Esophagus muscularis mucosa (tissue), 4 donors: ENCODE results near the gene NKX2-3. TPM values are rescaled to one million over a fixed set of nuclear protein-coding genes. Genes with fewer than 3 reads are reported as not detected.

Experiments used
- DNase-seq: peaks from one replicate; pipeline ENCODE4 v3.0.0-alpha.2; 2017; ENCODE audit errors: extremely low spot score
- H3K27ac ChIP-seq, 4 donors: fragments of 200-600 bp; sonication (generic); replicated peaks in 1 of 4; 1 replicate in 3 of 4; 2 replicates in 1 of 4; pipeline ENCODE4 v1.5.1; 2016 to 2019; ENCODE audit warnings: mild to moderate bottlenecking in 1 of 4
- H3K27me3 ChIP-seq, 4 donors: fragments of 200-600 bp; sonication (generic); one replicate each; pipeline versions ENCODE4 v1.5.1 to v1.6.0; 2016 to 2019
- H3K36me3 ChIP-seq, 4 donors: fragments of 200-600 bp; sonication (generic); one replicate each; pipeline ENCODE4 v1.5.1; 2016 to 2019
- H3K4me1 ChIP-seq, 4 donors: fragments of 200-600 bp; sonication (generic); one replicate each; pipeline ENCODE4 v1.5.1; 2016 to 2019
- H3K4me3 ChIP-seq, 4 donors: fragments of 200-600 bp; sonication (generic); 1 replicate in 2 of 4; 2 replicates in 2 of 4; pipeline ENCODE4 v1.5.1; 2016 to 2019; ENCODE audit warnings: mild to moderate bottlenecking in 4 of 4, moderate library complexity in 1 of 4
- H3K9me3 ChIP-seq, 4 donors: fragments of 200-600 bp; sonication (generic); 1 replicate in 3 of 4; 2 replicates in 1 of 4; pipeline ENCODE4 v1.5.1; 2016 to 2019
- CTCF ChIP-seq, 3 experiments: fragments of 200-600 bp in 2 of 3; fragments of 450-650 bp in 1 of 3; sonication (generic) in 2 of 3; IDR thresholded peaks; one replicate each; pipeline ENCODE4 v1.5.1; 2017 to 2019; ENCODE audit warnings: antibody characterized with exemption in 3 of 3, mild to moderate bottlenecking in 2 of 3, moderate library complexity in 1 of 3
- EP300 ChIP-seq: sonication (generic); formaldehyde crosslinking; IDR thresholded peaks from one replicate; pipeline ENCODE4 v1.6.1; 2017; ENCODE audit warnings: antibody characterized with exemption
- POLR2A ChIP-seq: fragments of 450-650 bp; IDR thresholded peaks from one replicate; pipeline ENCODE4 v1.6.1; 2017; ENCODE audit warnings: antibody characterized with exemption, moderate library complexity, mild to moderate bottlenecking, low read depth
- POLR2AphosphoS5 ChIP-seq, 2 donors: sonication (generic); formaldehyde crosslinking; IDR thresholded peaks; one replicate each; pipeline ENCODE4 v1.6.1; 2017; ENCODE audit warnings: antibody characterized with exemption in 2 of 2
- WGBS: methylation state at CpG from one replicate; pipeline ENCODE4 v1.1.5; 2018; 5-methylcytosine and 5-hydroxymethylcytosine counted together
- intact Hi-C: fragments of 100-400 bp; cut with DNase I; formaldehyde crosslinking; loops from one replicate; pipeline ENCODE4 v1.15.1; 2023
- total RNA-seq, 4 donors: library from RNA; depleted of rRNA; stranded (reverse); fragments of >200 nt; gene quantifications; one replicate each; pipeline versions ENCODE4 v1.1.0 to v1.2.1, GENCODE V29; 2016

The NKX2-3 gene
- total RNA-seq, 4 donors from 2014 or later, result 0.19 to 0.34 TPM; not detected in 2

- intact Hi-C loops, result no loop called here
- 65% methylated on average over 1 of the region's 1 CpG for WGBS
- no peak for TF ChIP-seq POLR2AphosphoS5 (IDR thresholded peaks at IDR 0.05)
- no peak for TF ChIP-seq POLR2A
- TF ChIP-seq EP300, result no peak
- no peak for TF ChIP-seq CTCF (IDR thresholded peaks at IDR 0.05)
- DNase-seq, result no peak
- no peaks in the 10 kb centered on the region for H3K4me1 ChIP-seq
- H3K36me3 ChIP-seq, result no peaks in the 10 kb centered on the region
- no peak overlapping the region for H3K27ac ChIP-seq
- no peak overlapping the region for H3K4me3 ChIP-seq
- H3K27me3 ChIP-seq, result peaks cover 0 to 51% (median 3%) of the 10 kb centered on the region in 4 donors
- no peaks in the 10 kb centered on the region for H3K9me3 ChIP-seq
Measured at GRCh38 chr10:99571816-99572215, 39.1 kb downstream of the NKX2-3 start.

- Histone ChIP-seq H3K4me3 (no peak overlapping the region), H3K9me3 (no peaks in the 10 kb centered on the region), H3K36me3 (no peaks in the 10 kb centered on the region), H3K27me3 (peaks cover 0 to 55% (median 0%) of the 10 kb centered on the region in 4 donors), H3K4me1 (no peaks in the 10 kb centered on the region), H3K27ac (no peak overlapping the region)
- DNase-seq, result no peak
- TF ChIP-seq CTCF (IDR thresholded peaks at IDR 0.05), result no peak
- no peak for TF ChIP-seq POLR2AphosphoS5 (IDR thresholded peaks at IDR 0.05)
- no peak for TF ChIP-seq POLR2A
- TF ChIP-seq EP300, result no peak
- intact Hi-C loops, result no loop called here
- 69% methylated on average over 5 of the region's 5 CpGs for WGBS
Measured at GRCh38 chr10:99573790-99574189, 41.0 kb downstream of the NKX2-3 start.

GRCh38 chr10:99579971-99580370, 47.2 kb downstream of the NKX2-3 start:
- intact Hi-C loops, result no loop called here
- 80% methylated on average over 1 of the region's 1 CpG for WGBS
- no peaks in the 10 kb centered on the region for H3K36me3 ChIP-seq
- no peak overlapping the region for H3K27ac ChIP-seq
- no peak for DNase-seq
- H3K4me1 ChIP-seq, result no peaks in the 10 kb centered on the region
- peaks cover 0 to 43% (median 0%) of the 10 kb centered on the region in 4 donors for H3K27me3 ChIP-seq
- no peak overlapping the region for H3K4me3 ChIP-seq
- TF ChIP-seq POLR2A (no peak), EP300 (no peak), CTCF (IDR thresholded peaks at IDR 0.05) (no peak), POLR2AphosphoS5 (IDR thresholded peaks at IDR 0.05) (no peak)
- no peaks in the 10 kb centered on the region for H3K9me3 ChIP-seq

- H3K9me3 ChIP-seq, result no peaks in the 10 kb centered on the region
- no peaks in the 10 kb centered on the region for H3K36me3 ChIP-seq
- no peak for DNase-seq
- TF ChIP-seq EP300 (no peak), CTCF (IDR thresholded peaks at IDR 0.05) (no peak), POLR2A (no peak), POLR2AphosphoS5 (IDR thresholded peaks at IDR 0.05) (no peak)
- WGBS, result 68% methylated on average over 6 of the region's 6 CpGs
- H3K4me3 ChIP-seq, result no peak overlapping the region
- H3K27ac ChIP-seq, result no peak overlapping the region
- H3K27me3 ChIP-seq, result peaks cover 0 to 47% (median 0%) of the 10 kb centered on the region in 4 donors
- intact Hi-C loops, result no loop called here
- no peaks in the 10 kb centered on the region for H3K4me1 ChIP-seq
Measured at GRCh38 chr10:99582255-99582770, 49.6 kb downstream of the NKX2-3 start.

GRCh38 chr10:99583687-99584086, 50.9 kb downstream of the NKX2-3 start:
- Histone ChIP-seq H3K27ac (no peak overlapping the region), H3K4me3 (no peak overlapping the region), H3K4me1 (no peaks in the 10 kb centered on the region), H3K27me3 (peaks cover 0 to 36% (median 0%) of the 10 kb centered on the region in 4 donors), H3K36me3 (no peaks in the 10 kb centered on the region), H3K9me3 (no peaks in the 10 kb centered on the region)
- no peak for DNase-seq
- TF ChIP-seq CTCF (IDR thresholded peaks at IDR 0.05), result no peak
- intact Hi-C loops, result no loop called here
- 70% methylated on average over 8 of the region's 8 CpGs for WGBS
